ENCODE data around the gene TCF7L2. TPM values are rescaled to one million over a fixed set of nuclear protein-coding genes. Genes with fewer than 3 reads are reported as not detected.

The TCF7L2 gene
- total RNA-seq, 1 experiment from 2014 or later: 16.1 TPM

DNA sequence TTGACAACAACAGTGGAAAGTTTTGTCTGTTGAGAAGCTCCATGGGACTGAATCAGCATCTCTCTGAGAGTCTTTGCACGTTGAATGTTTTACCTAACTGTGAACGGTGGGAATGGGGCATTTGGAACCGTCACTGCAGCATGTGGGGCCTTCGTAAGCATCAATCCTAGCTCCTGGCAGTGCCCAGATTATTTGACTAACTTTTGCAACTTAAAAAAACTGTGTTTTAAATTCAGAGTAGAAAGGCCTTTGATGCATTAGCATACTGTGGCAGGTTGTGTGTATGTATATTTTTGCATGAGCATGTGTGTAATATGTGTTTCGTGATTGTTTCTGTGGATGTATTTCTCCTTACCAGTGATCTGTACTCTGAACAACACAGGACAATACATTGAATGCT is 194.5 kb downstream of the TCF7L2 start:
- Histone ChIP-seq H3F3A (ENCODE audit: low read length, unreplicated experiment) (no peaks in the 10 kb centered on the region), H3K27me3 (ENCODE audit: low read length) (no peaks in the 10 kb centered on the region), H3K4me2 (ENCODE audit: low read length) (no peak overlapping the region), H3K9ac (ENCODE audit: low read length) (no peak overlapping the region), H3K27ac (ENCODE audit: low read length) (no peak overlapping the region), H3K36me3 (ENCODE audit: low read depth, low read length) (peaks cover 48% of the 10 kb centered on the region), H2AFZ (ENCODE audit: low read length) (no peak overlapping the region), H3K4me3 (ENCODE audit: low read length) (no peak overlapping the region), H3K9me3 (ENCODE audit: low read length) (no peaks in the 10 kb centered on the region), H3K79me2 (ENCODE audit: low read length) (no peaks in the 10 kb centered on the region), H3K4me1 (ENCODE audit: insufficient read depth, low read length) (no peaks in the 10 kb centered on the region), H4K20me1 (ENCODE audit: low read length) (no peaks in the 10 kb centered on the region), H3K9me2 (replicated peaks; ENCODE audit: low read length) (no peaks in the 10 kb centered on the region)
- ChIA-PET POLR2A (ENCODE audit: unreplicated experiment) (no interaction called here), CTCF (interaction anchor here (0.6 kb wide), 1 partner anchor 681 kb away, joined by 5 read pairs; no protein-coding TSS in a partner anchor)
- TF ChIP-seq EZH2 (IDR thresholded peaks at IDR 0.05; ENCODE audit: low read length, unreplicated experiment) (no peak), EZH2phosphoT487 (IDR thresholded peaks at IDR 0.05; ENCODE audit: borderline replicate concordance, low read length) (no peak)
- TF ChIP-seq, protein P1, sequence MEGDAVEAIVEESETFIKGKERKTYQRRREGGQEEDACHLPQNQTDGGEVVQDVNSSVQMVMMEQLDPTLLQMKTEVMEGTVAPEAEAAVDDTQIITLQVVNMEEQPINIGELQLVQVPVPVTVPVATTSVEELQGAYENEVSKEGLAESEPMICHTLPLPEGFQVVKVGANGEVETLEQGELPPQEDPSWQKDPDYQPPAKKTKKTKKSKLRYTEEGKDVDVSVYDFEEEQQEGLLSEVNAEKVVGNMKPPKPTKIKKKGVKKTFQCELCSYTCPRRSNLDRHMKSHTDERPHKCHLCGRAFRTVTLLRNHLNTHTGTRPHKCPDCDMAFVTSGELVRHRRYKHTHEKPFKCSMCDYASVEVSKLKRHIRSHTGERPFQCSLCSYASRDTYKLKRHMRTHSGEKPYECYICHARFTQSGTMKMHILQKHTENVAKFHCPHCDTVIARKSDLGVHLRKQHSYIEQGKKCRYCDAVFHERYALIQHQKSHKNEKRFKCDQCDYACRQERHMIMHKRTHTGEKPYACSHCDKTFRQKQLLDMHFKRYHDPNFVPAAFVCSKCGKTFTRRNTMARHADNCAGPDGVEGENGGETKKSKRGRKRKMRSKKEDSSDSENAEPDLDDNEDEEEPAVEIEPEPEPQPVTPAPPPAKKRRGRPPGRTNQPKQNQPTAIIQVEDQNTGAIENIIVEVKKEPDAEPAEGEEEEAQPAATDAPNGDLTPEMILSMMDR (conservative IDR thresholded peaks at IDR 0.05; ENCODE audit: low read depth, low read length): no peak
- intact Hi-C loops (cut with micrococcal nuclease): no loop called here
- no peak for DNase-seq
- no peak for ATAC-seq
- no TSS peak for BruUV-seq (replicated peaks)

DNA sequence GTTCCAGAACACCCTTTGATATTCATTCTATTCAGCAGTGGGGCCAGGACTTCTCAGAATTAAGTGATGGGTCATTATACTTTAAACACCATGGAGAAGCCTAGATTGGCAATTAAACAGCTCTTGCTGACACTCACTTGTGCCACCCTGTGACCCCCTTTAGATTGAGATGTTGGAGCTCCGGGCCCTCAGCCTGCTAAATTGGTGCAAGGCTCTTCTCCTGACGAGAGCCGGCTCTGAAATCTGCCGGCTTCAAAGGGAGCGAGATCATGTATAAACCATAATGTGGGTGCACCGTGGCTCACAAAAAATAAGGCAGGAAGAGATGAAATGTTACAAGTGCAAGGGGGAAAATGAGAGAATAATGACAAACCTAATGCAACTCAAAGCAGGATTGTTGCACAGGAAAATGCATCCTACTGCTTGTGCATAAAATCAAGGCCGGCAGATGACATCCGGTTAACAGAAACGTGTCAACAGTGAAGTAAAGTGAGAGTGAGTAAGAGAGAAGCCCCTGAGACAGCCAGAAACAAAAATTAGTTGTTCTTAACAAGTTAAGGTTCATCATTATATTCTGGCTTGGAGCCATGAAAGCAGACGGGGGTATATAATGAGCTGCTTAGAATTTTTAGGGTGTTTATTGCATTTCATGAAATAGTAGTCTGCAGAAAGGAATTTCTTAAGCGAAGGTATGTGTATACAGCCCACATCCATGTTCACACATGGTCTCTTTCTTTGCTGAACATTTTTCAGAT is 198.2 kb downstream of the TCF7L2 start:
- intact Hi-C loops (cut with micrococcal nuclease): no loop called here
- CTCF ChIA-PET: no interaction called here

More for the DNA sequence above, 198.2 kb downstream of the TCF7L2 start:
- Histone ChIP-seq H3K4me2 (ENCODE audit: low read length) (no peak overlapping the region), H3K4me1 (ENCODE audit: insufficient read depth, low read length) (no peaks in the 10 kb centered on the region), H3K27ac (ENCODE audit: low read length) (no peak overlapping the region), H3K9me3 (ENCODE audit: low read length) (no peaks in the 10 kb centered on the region), H3K36me3 (ENCODE audit: low read depth, low read length) (peaks cover 63% of the 10 kb centered on the region), H3K9ac (ENCODE audit: low read length) (no peak overlapping the region), H3K9me2 (replicated peaks; ENCODE audit: low read length) (no peaks in the 10 kb centered on the region), H4K20me1 (ENCODE audit: low read length) (no peaks in the 10 kb centered on the region), H3K4me3 (ENCODE audit: low read length) (no peak overlapping the region), H3K27me3 (ENCODE audit: low read length) (no peaks in the 10 kb centered on the region), H3K79me2 (ENCODE audit: low read length) (no peaks in the 10 kb centered on the region), H3F3A (ENCODE audit: low read length, unreplicated experiment) (no peaks in the 10 kb centered on the region), H2AFZ (ENCODE audit: low read length) (no peak overlapping the region)
- TF ChIP-seq EZH2 (IDR thresholded peaks at IDR 0.05; ENCODE audit: low read length, unreplicated experiment) (no peak), EZH2phosphoT487 (IDR thresholded peaks at IDR 0.05; ENCODE audit: borderline replicate concordance, low read length) (no peak)
- TF ChIP-seq, protein P1 (conservative IDR thresholded peaks at IDR 0.05; ENCODE audit: low read depth, low read length): no peak
- ATAC-seq: no peak
- POLR2A ChIA-PET (ENCODE audit: unreplicated experiment): no interaction called here
- BruUV-seq (replicated peaks): no TSS peak
- no peak for DNase-seq

Data from PC-3 (cell line).